Liver (tissue), 9 donors: ENCODE measurements around the gene TAS2R38. TPM values are rescaled to one million over a fixed set of nuclear protein-coding genes. Genes with fewer than 3 reads are reported as not detected.

Experiments
- DNase-seq: peaks from one replicate; pipeline ENCODE4 v3.0.0-alpha.2; 2017; ENCODE audit warnings: low spot score
- H3K27ac ChIP-seq, 2 donors: one replicate each; pipeline ENCODE4 v1.7.0; 2013; ENCODE audit warnings: inconsistent platforms in 2 of 2, low read length in 2 of 2, control low read depth in 1 of 2, low read depth in 1 of 2, mild to moderate bottlenecking in 1 of 2
- H3K27me3 ChIP-seq, 4 donors: one replicate each; pipeline versions ENCODE4 v1.6.1 to v1.7.0; 2013; ENCODE audit warnings: low read length in 3 of 4, inconsistent platforms in 1 of 4, mild to moderate bottlenecking in 1 of 4, moderate library complexity in 1 of 4; ENCODE audit not compliant: control insufficient read depth in 4 of 4, insufficient read depth in 4 of 4
- H3K36me3 ChIP-seq, 4 donors: one replicate each; pipeline versions ENCODE4 v1.6.1 to v1.7.0; 2013; ENCODE audit warnings: low read length in 3 of 4, mild to moderate bottlenecking in 3 of 4, low read depth in 1 of 4, moderate library complexity in 1 of 4; ENCODE audit not compliant: control insufficient read depth in 4 of 4, insufficient read depth in 3 of 4
- H3K4me1 ChIP-seq, 4 donors: one replicate each; pipeline versions ENCODE4 v1.6.1 to v1.7.0; 2013; ENCODE audit warnings: low read length in 3 of 4, mild to moderate bottlenecking in 3 of 4, moderate library complexity in 1 of 4; ENCODE audit not compliant: control insufficient read depth in 4 of 4, insufficient read depth in 4 of 4
- H3K4me3 ChIP-seq, 3 donors: one replicate each; pipeline versions ENCODE4 v1.6.1 to v1.7.0; 2013; ENCODE audit warnings: low read length in 3 of 3, control low read depth in 1 of 3, low read depth in 1 of 3, mild to moderate bottlenecking in 1 of 3
- H3K9ac ChIP-seq, 2 donors: one replicate each; pipeline ENCODE4 v1.7.0; 2013; ENCODE audit warnings: low read length in 2 of 2, mild to moderate bottlenecking in 2 of 2, moderate library complexity in 2 of 2, control low read depth in 1 of 2, low read depth in 1 of 2
- H3K9me3 ChIP-seq, 4 donors: one replicate each; pipeline versions ENCODE4 v1.6.1 to v1.7.0; 2013; ENCODE audit warnings: low read length in 3 of 4; ENCODE audit not compliant: control insufficient read depth in 4 of 4
- ATF3 ChIP-seq: IDR thresholded peaks from 2 replicates; pipeline ENCODE4 v1.6.1; 2016; ENCODE audit warnings: antibody characterized with exemption
- CTCF ChIP-seq: fragments of 150-350 bp; IDR thresholded peaks from 2 replicates; pipeline ENCODE4 v1.5.1; 2017; ENCODE audit warnings: improper control_type of control experiment, low read depth, low read length; ENCODE audit not compliant: missing input control
- EGR1 ChIP-seq, 2 donors: IDR thresholded peaks; 2 replicates each; pipeline ENCODE4 v1.6.1; 2016 to 2018; ENCODE audit warnings: antibody characterized with exemption in 2 of 2, low read depth in 2 of 2
- FOXA1 ChIP-seq: IDR thresholded peaks from 2 replicates; pipeline ENCODE4 v1.6.1; 2016; ENCODE audit warnings: antibody characterized with exemption
- FOXA2 ChIP-seq: IDR thresholded peaks from 2 replicates; pipeline ENCODE4 v1.6.1; 2016; ENCODE audit warnings: antibody characterized with exemption
- GABPA ChIP-seq, 2 donors: IDR thresholded peaks in 1 of 2; conservative IDR thresholded peaks in 1 of 2; 2 replicates each; pipeline ENCODE4 v1.6.1; 2016; ENCODE audit warnings: antibody characterized with exemption in 2 of 2, mild to moderate bottlenecking in 1 of 2, moderate library complexity in 1 of 2
- HNF4A ChIP-seq, 2 donors: conservative IDR thresholded peaks; 2 replicates each; pipeline ENCODE4 v1.6.1; 2016; ENCODE audit warnings: antibody characterized with exemption in 2 of 2, mild to moderate bottlenecking in 2 of 2
- HNF4G ChIP-seq: IDR thresholded peaks from 2 replicates; pipeline ENCODE4 v1.6.1; 2016; ENCODE audit warnings: antibody characterized with exemption
- JUND ChIP-seq, 2 donors: IDR thresholded peaks; 2 replicates each; pipeline ENCODE4 v1.6.1; 2016; ENCODE audit warnings: antibody characterized with exemption in 2 of 2
- NR2F2 ChIP-seq: IDR thresholded peaks from 2 replicates; pipeline ENCODE4 v1.6.1; 2016; ENCODE audit warnings: antibody characterized with exemption
- RAD21 ChIP-seq, 2 donors: IDR thresholded peaks; 2 replicates each; pipeline ENCODE4 v1.6.1; 2016; ENCODE audit warnings: antibody characterized with exemption in 2 of 2, mild to moderate bottlenecking in 2 of 2
- RXRA ChIP-seq, 2 donors: IDR thresholded peaks; 2 replicates each; pipeline ENCODE4 v1.6.1; 2017 to 2018; ENCODE audit warnings: antibody characterized with exemption in 2 of 2, mild to moderate bottlenecking in 1 of 2
- SP1 ChIP-seq: IDR thresholded peaks from 2 replicates; pipeline ENCODE4 v1.6.1; 2018; ENCODE audit warnings: antibody characterized with exemption, mild to moderate bottlenecking
- TAF1 ChIP-seq: conservative IDR thresholded peaks from 2 replicates; pipeline ENCODE4 v1.6.1; 2016; ENCODE audit warnings: antibody characterized with exemption, mild to moderate bottlenecking
- YY1 ChIP-seq: IDR thresholded peaks from 2 replicates; pipeline ENCODE4 v1.6.1; 2016; ENCODE audit warnings: antibody characterized with exemption, mild to moderate bottlenecking
- WGBS: extraction: QIAGEN DNeasy Blood & Tissue Kit; methylation state at CpG from one replicate; pipeline ENCODE4 v1.1.7; 2013; 5-methylcytosine and 5-hydroxymethylcytosine counted together
- polyA plus RNA-seq, 2 donors: library from polyadenylated mRNA; stranded (reverse) in 1 of 2; unstranded in 1 of 2; fragments of 200-250 nt in 1 of 2; fragments of >200 nt in 1 of 2; fragmentation: Nextera tagmentation in 1 of 2; extraction: Ambion mirVana in 1 of 2; gene quantifications; one replicate each; pipeline versions ENCODE4 v1.2.1 to v1.2.3, GENCODE V29; 2013 to 2015
- total RNA-seq, 2 donors: library from RNA; depleted of rRNA; stranded (reverse); fragments of >200 nt; gene quantifications; one replicate each; pipeline ENCODE4 v1.2.3, GENCODE V29; 2014
- TF ChIP-seq, protein P1 (sequence below): IDR thresholded peaks from 2 replicates; pipeline ENCODE4 v1.6.1; 2016; ENCODE audit warnings: antibody characterized with exemption
- TF ChIP-seq, protein P2 (sequence below): IDR thresholded peaks from 2 replicates; pipeline ENCODE4 v1.6.1; 2016; ENCODE audit warnings: antibody characterized with exemption
- donor health status: healthy.
- donor health status: healthy.
- donor health status: healthy.
- donor health status: healthy.
- donor health status: healthy.

Gene TAS2R38
- total and polyA plus RNA-seq, 4 donors = not detected

- TF ChIP-seq, protein P1, sequence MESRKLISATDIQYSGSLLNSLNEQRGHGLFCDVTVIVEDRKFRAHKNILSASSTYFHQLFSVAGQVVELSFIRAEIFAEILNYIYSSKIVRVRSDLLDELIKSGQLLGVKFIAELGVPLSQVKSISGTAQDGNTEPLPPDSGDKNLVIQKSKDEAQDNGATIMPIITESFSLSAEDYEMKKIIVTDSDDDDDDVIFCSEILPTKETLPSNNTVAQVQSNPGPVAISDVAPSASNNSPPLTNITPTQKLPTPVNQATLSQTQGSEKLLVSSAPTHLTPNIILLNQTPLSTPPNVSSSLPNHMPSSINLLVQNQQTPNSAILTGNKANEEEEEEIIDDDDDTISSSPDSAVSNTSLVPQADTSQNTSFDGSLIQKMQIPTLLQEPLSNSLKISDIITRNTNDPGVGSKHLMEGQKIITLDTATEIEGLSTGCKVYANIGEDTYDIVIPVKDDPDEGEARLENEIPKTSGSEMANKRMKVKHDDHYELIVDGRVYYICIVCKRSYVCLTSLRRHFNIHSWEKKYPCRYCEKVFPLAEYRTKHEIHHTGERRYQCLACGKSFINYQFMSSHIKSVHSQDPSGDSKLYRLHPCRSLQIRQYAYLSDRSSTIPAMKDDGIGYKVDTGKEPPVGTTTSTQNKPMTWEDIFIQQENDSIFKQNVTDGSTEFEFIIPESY = no peak
- TF ChIP-seq SP1 = no peak
- TF ChIP-seq ATF3 = no peak
- TF ChIP-seq, protein P2, sequence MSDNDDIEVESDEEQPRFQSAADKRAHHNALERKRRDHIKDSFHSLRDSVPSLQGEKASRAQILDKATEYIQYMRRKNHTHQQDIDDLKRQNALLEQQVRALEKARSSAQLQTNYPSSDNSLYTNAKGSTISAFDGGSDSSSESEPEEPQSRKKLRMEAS = no peak
- TF ChIP-seq EGR1 (IDR thresholded peaks at IDR 0.05; ENCODE audit: low read depth in 2 of 2) = no peak
- no peak for TF ChIP-seq HNF4A (conservative IDR thresholded peaks at IDR 0.05)
- TF ChIP-seq HNF4G = no peak
- no peak for TF ChIP-seq FOXA1
- TF ChIP-seq TAF1 = no peak
- no peak for TF ChIP-seq GABPA (IDR thresholded peaks at IDR 0.05 in 1 of 2, conservative IDR thresholded peaks at IDR 0.05 in 1 of 2)
- TF ChIP-seq FOXA2 = no peak
- no peak for TF ChIP-seq JUND (IDR thresholded peaks at IDR 0.05)
- TF ChIP-seq RXRA (IDR thresholded peaks at IDR 0.05) = no peak
- TF ChIP-seq NR2F2 = no peak
These were observed 22.8 kb downstream of the TAS2R38 start (continued) for GRCh38 chr7:141950806-141951205.

GRCh38 chr7:141949911-141950310 is 23.7 kb downstream of the TAS2R38 start:
- Histone ChIP-seq H3K9me3 (no peaks in the 10 kb centered on the region), H3K27ac (no peak overlapping the region), H3K4me3 (no peak overlapping the region), H3K36me3 (no peaks in the 10 kb centered on the region), H3K9ac (no peak overlapping the region), H3K4me1 (no peaks in the 10 kb centered on the region), H3K27me3 (no peaks in the 10 kb centered on the region)
- no peak for TF ChIP-seq SP1
- no peak for TF ChIP-seq ATF3
- no peak for TF ChIP-seq YY1
- no peak for TF ChIP-seq JUND (IDR thresholded peaks at IDR 0.05)
- no peak for TF ChIP-seq HNF4A (conservative IDR thresholded peaks at IDR 0.05)
- DNase-seq = no peak
- WGBS = 78% methylated on average over 3 of the region's 3 CpGs

DNA sequence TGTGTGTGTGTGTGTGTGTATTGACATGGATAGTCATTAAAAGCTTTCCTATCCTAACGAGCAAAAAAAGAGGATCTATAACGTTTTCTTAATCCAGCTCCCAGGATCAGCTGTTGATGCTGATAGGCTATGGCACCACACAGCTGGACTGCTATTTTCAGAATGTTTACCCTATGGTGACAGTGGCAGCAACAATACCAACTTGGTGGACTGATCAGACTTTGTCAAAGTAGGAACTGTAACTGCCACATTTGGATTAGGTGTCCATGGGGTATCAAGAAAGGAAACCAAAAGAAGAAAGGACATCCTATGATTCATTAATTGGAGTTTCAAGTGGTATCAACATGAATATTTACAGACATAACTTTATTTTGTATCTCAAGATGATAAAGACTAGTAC is 24.1 kb downstream of the TAS2R38 start:
- H3K27me3 ChIP-seq = no peaks in the 10 kb centered on the region
- WGBS = 39% methylated on average over 2 of the region's 2 CpGs
- DNase-seq = no peak

More for the DNA sequence above, 24.1 kb downstream of the TAS2R38 start:
- no peaks in the 10 kb centered on the region for H3K4me1 ChIP-seq
- TF ChIP-seq RAD21 (IDR thresholded peaks at IDR 0.05) = no peak
- no peak for TF ChIP-seq YY1
- TF ChIP-seq CTCF = no peak
- TF ChIP-seq, protein P2 = no peak
- no peak for TF ChIP-seq FOXA2
- TF ChIP-seq, protein P1 = no peak
- H3K9ac ChIP-seq = no peak overlapping the region
- H3K4me3 ChIP-seq = no peak overlapping the region
- H3K36me3 ChIP-seq = no peaks in the 10 kb centered on the region
- no peaks in the 10 kb centered on the region for H3K9me3 ChIP-seq
- H3K27ac ChIP-seq = no peak overlapping the region
